Erythroblast (primary cell): ENCODE results near the gene MAP1S.

ENCODE experiments used
- DNase-seq, 2 experiments: peaks; one replicate each; lab custom pipeline; 2025; lab: John Stamatoyannopoulos, UW
- GATA1 ChIP-seq: IDR thresholded peaks from 2 replicates; pipeline ENCODE4 v1.6.1; 2011; ENCODE audit warnings: low read depth, mild to moderate bottlenecking, control low read depth, low read length, moderate library complexity
- POLR2A ChIP-seq: IDR thresholded peaks from 2 replicates; pipeline ENCODE4 v1.6.1; 2011; ENCODE audit warnings: mild to moderate bottlenecking, low read length

Gene MAP1S

DNA sequence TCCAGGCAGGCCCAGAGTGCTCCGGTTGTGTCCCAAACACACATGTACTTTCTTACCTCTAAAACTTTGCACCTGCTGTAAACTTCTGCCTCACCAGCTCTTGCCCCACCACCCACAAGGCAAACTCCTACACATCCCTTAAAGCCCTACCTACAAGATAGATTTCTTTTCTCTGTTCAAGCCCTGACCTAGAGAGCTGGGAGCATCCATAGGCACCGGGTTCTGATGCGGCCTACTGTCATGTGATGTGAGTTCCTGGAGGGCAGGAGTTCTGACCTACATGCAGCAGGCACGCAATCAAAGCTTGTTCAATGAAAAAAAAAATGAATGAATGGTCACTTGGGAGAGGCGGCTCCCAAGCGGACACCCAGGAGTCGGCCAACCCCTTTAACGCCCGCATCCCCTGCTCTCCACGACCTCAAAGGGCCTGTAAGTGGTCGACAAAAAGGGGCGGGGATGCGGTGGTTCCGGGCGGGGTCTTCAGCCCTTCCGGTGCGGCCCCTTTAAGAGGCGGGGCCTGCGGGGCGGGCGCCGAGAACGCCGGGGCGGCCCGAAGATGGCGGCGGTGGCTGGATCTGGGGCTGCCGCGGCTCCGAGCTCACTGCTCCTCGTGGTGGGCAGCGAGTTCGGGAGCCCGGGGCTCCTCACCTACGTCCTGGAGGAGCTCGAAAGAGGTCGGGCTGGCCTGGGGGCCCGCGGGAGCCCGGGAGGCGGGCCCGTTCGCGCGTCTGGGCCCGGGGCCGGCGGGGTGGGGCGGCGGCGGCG lies at the start of gene MAP1S:
MAP1S (plus strand) TSS at position 534 of the 765 bp plus-strand sequence; CDS start at position 557, 23 bp downstream.
- DNase-seq: peak; percentile 59 to 73
- TF ChIP-seq GATA1 (no peak), POLR2A (peak; percentile 33)

- TF ChIP-seq POLR2A (no peak), GATA1 (no peak)
- DNase-seq: peak in 1 of 2 experiments; percentile 50
Observed at GRCh38 chr19:17671906-17672305, 47.4 kb upstream of the MAP1S start.

- no peak for DNase-seq
- TF ChIP-seq POLR2A (no peak), GATA1 (no peak)
Observed at GRCh38 chr19:17673937-17674799, 45.1 kb upstream of the MAP1S start.

- TF ChIP-seq POLR2A (no peak), GATA1 (no peak)
- no peak for DNase-seq
Observed at GRCh38 chr19:17676295-17676694, 43.0 kb upstream of the MAP1S start.

GRCh38 chr19:17677002-17677401 lies 42.3 kb upstream of the MAP1S start:
- TF ChIP-seq POLR2A: no peak
- TF ChIP-seq GATA1: no peak
- DNase-seq: peak in 1 of 2 experiments; percentile 15

GRCh38 chr19:17678836-17679235 lies 40.4 kb upstream of the MAP1S start:
- TF ChIP-seq GATA1: no peak
- TF ChIP-seq POLR2A: no peak
- DNase-seq: no peak

GRCh38 chr19:17679526-17680229 lies 39.6 kb upstream of the MAP1S start:
- no peak for DNase-seq
- TF ChIP-seq GATA1 (no peak), POLR2A (no peak)

DNA sequence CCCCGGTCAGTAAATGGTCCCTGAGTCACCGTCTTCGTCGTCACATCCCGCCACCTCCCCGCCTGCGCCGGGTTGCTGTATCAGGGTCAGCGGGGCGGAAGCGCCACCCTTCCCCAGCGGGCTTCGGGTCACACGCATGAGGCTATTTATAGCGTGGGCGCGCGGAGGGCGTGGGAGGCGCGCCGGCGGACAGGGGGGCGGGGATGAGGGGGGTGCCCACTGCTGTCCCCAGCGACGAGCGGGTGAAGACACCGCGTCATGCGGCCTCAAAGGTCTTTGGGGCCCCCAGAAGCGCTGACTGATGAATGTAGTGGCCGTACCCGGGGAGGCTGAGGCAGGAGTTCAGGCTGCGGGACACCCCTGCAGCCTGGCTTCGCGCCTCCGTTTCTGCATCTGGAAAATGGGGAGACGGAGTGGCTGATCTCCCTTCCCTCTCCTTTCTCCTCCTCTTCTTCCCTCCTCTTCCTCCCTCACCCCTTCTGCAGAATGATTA lies 39.0 kb upstream of the MAP1S start:
- DNase-seq: peak in 1 of 2 experiments; percentile 49
- TF ChIP-seq GATA1 (no peak), POLR2A (no peak)

DNA sequence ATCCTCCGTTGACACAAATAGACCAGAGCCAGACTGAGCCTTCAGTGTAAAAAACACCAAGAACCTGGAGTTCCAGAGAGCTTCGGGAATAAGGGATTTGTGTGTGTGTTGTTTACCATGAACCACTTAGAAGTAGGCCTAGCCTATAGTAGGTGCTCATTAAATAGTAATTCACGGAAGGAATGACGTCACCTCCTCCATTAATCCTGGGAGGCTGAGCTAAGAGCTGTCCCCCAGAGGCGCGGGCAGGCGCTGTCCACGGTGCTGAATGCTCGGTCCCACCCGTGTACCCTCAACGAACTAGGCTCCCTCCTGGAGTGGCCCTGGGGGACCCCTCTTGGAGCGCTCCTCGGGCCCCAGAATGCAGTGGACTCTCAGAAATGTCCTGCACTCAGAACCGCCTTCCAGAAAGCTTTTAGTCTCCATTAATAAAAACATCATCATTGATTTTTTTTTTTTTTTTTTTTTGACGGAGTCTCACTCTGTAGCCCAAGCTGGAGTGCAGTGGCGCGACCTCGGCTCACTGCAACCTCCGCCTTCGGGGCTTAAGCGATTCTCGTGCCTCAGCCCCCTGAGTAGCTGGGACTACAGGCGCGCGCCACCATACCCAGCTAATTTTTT lies 37.7 kb upstream of the MAP1S start:
- TF ChIP-seq POLR2A (no peak), GATA1 (no peak)
- peak in 1 of 2 experiments; percentile 52 for DNase-seq

GRCh38 chr19:17682273-17682672 lies 37.0 kb upstream of the MAP1S start:
- no peak for DNase-seq
- TF ChIP-seq POLR2A: no peak
- no peak for TF ChIP-seq GATA1

- DNase-seq: no peak
- TF ChIP-seq POLR2A (no peak), GATA1 (no peak)
Observed at GRCh38 chr19:17683078-17683477, 36.2 kb upstream of the MAP1S start.

GRCh38 chr19:17684256-17684655 lies 35.0 kb upstream of the MAP1S start:
- no peak for DNase-seq
- TF ChIP-seq GATA1 (no peak), POLR2A (no peak)
